ENCODE measurements around the gene STBD1.
A peak's percentile ranks its signal among the peaks of the same experiment; 100 is the strongest.

DNA sequence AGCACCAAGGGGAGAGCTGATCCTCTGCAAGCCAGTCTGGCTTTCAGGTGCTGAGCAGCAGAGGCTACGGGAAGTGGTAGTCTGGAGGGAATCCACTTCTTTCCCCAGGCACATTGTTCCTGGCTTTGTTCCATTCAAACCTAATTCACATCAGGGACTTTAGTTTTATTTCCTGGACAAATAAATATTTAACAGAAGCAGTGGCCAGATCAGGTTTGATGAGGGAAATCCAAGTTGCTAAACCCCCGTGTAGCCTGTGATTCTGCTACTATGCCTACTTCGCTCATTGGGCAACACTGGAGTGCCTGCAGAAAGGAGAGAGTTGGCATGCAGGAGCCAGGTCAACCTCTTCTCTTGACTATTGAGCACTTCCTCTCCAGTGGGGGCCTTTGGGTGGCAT lies 13.8 kb upstream of the STBD1 start:
- peak; percentile 74 for TF ChIP-seq SP1 (IDR thresholded peaks at IDR 0.05)
- TF ChIP-seq, protein P1, sequence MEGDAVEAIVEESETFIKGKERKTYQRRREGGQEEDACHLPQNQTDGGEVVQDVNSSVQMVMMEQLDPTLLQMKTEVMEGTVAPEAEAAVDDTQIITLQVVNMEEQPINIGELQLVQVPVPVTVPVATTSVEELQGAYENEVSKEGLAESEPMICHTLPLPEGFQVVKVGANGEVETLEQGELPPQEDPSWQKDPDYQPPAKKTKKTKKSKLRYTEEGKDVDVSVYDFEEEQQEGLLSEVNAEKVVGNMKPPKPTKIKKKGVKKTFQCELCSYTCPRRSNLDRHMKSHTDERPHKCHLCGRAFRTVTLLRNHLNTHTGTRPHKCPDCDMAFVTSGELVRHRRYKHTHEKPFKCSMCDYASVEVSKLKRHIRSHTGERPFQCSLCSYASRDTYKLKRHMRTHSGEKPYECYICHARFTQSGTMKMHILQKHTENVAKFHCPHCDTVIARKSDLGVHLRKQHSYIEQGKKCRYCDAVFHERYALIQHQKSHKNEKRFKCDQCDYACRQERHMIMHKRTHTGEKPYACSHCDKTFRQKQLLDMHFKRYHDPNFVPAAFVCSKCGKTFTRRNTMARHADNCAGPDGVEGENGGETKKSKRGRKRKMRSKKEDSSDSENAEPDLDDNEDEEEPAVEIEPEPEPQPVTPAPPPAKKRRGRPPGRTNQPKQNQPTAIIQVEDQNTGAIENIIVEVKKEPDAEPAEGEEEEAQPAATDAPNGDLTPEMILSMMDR (IDR thresholded peaks at IDR 0.05; ENCODE audit: low read depth, low read length, missing input control) = no peak
- peak; percentile 43 to 54 for TF ChIP-seq RAD21 (IDR thresholded peaks at IDR 0.05)

Data from liver (tissue), 3 donors.